H1 (cell line): ENCODE results near the gene NUDT6. TPM values are rescaled to one million over a fixed set of nuclear protein-coding genes. Genes with fewer than 3 reads are reported as not detected.

Experiments
- EP300 ChIP-seq, 2 experiments: IDR thresholded peaks; 1 replicate in 1 of 2; 2 replicates in 1 of 2; pipeline ENCODE4 v1.6.1; 2011 to 2012; ENCODE audit warnings: low read depth in 2 of 2, low read length in 2 of 2, mild to moderate bottlenecking in 2 of 2, borderline replicate concordance in 1 of 2, inconsistent platforms in 1 of 2, moderate library complexity in 1 of 2
- TCF12 ChIP-seq: IDR thresholded peaks from 2 replicates; pipeline ENCODE4 v1.6.1; 2011; ENCODE audit warnings: low read depth, mild to moderate bottlenecking, low read length
- polyA plus RNA-seq, 7 experiments: library from polyadenylated mRNA; depleted of rRNA in 3 of 7; stranded (reverse) in 5 of 7; unstranded in 2 of 7; fragments of >200 nt in 5 of 7; fragments of 200-250 nt in 2 of 7; gene quantifications; 1 replicate in 5 of 7; 2 replicates in 1 of 7; 4 replicates in 1 of 7; pipeline versions ENCODE4 v1.2.1 to v1.2.3, GENCODE V29; 2011 to 2013; ENCODE audit warnings: missing spikeins in 2 of 7, mixed read lengths in 2 of 7
- total RNA-seq: library from RNA; stranded (reverse); fragmentation: NEBNext Ultra II Directional; extraction: Animal tissue kit (Norgen Biotek cat#: 25700); gene quantifications from 2 replicates; pipeline ENCODE4 v1.2.1, GENCODE V29; 2021
- TF ChIP-seq, protein P1 (sequence below): fragments of 300-600 bp; sonication (generic); IDR thresholded peaks from 2 replicates; pipeline ENCODE4 v1.7.1; 2012; ENCODE audit warnings: low read length, moderate library complexity, mild to moderate bottlenecking, inconsistent platforms; ENCODE audit not compliant: insufficient replicate concordance

The NUDT6 gene
- total and polyA plus RNA-seq, 2 of the 8 experiments (the other 6 are each of a cell fraction or from before 2014, with no cell fraction given), result 5.0 to 12.4 TPM

DNA sequence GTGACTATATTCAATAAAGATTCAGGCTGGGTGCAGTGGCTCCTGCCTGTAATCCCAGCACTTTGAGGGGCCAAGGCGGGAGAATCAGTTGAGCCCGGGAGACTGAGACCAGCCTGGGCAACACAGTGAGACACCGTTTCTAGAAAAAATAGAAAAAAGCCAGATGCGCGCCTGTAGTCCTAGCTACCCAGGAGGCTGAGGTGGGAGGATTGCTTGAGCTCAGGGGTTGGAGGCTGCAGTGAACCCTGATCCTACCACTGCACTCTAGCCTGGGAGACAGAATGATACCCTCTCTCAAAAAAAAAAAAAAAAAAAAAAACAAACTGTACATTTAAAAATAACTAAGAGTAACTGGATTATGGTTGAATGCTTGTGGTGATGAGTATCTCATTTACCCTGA lies 1.1 kb downstream of the NUDT6 start (continued):
- TF ChIP-seq, protein P1, sequence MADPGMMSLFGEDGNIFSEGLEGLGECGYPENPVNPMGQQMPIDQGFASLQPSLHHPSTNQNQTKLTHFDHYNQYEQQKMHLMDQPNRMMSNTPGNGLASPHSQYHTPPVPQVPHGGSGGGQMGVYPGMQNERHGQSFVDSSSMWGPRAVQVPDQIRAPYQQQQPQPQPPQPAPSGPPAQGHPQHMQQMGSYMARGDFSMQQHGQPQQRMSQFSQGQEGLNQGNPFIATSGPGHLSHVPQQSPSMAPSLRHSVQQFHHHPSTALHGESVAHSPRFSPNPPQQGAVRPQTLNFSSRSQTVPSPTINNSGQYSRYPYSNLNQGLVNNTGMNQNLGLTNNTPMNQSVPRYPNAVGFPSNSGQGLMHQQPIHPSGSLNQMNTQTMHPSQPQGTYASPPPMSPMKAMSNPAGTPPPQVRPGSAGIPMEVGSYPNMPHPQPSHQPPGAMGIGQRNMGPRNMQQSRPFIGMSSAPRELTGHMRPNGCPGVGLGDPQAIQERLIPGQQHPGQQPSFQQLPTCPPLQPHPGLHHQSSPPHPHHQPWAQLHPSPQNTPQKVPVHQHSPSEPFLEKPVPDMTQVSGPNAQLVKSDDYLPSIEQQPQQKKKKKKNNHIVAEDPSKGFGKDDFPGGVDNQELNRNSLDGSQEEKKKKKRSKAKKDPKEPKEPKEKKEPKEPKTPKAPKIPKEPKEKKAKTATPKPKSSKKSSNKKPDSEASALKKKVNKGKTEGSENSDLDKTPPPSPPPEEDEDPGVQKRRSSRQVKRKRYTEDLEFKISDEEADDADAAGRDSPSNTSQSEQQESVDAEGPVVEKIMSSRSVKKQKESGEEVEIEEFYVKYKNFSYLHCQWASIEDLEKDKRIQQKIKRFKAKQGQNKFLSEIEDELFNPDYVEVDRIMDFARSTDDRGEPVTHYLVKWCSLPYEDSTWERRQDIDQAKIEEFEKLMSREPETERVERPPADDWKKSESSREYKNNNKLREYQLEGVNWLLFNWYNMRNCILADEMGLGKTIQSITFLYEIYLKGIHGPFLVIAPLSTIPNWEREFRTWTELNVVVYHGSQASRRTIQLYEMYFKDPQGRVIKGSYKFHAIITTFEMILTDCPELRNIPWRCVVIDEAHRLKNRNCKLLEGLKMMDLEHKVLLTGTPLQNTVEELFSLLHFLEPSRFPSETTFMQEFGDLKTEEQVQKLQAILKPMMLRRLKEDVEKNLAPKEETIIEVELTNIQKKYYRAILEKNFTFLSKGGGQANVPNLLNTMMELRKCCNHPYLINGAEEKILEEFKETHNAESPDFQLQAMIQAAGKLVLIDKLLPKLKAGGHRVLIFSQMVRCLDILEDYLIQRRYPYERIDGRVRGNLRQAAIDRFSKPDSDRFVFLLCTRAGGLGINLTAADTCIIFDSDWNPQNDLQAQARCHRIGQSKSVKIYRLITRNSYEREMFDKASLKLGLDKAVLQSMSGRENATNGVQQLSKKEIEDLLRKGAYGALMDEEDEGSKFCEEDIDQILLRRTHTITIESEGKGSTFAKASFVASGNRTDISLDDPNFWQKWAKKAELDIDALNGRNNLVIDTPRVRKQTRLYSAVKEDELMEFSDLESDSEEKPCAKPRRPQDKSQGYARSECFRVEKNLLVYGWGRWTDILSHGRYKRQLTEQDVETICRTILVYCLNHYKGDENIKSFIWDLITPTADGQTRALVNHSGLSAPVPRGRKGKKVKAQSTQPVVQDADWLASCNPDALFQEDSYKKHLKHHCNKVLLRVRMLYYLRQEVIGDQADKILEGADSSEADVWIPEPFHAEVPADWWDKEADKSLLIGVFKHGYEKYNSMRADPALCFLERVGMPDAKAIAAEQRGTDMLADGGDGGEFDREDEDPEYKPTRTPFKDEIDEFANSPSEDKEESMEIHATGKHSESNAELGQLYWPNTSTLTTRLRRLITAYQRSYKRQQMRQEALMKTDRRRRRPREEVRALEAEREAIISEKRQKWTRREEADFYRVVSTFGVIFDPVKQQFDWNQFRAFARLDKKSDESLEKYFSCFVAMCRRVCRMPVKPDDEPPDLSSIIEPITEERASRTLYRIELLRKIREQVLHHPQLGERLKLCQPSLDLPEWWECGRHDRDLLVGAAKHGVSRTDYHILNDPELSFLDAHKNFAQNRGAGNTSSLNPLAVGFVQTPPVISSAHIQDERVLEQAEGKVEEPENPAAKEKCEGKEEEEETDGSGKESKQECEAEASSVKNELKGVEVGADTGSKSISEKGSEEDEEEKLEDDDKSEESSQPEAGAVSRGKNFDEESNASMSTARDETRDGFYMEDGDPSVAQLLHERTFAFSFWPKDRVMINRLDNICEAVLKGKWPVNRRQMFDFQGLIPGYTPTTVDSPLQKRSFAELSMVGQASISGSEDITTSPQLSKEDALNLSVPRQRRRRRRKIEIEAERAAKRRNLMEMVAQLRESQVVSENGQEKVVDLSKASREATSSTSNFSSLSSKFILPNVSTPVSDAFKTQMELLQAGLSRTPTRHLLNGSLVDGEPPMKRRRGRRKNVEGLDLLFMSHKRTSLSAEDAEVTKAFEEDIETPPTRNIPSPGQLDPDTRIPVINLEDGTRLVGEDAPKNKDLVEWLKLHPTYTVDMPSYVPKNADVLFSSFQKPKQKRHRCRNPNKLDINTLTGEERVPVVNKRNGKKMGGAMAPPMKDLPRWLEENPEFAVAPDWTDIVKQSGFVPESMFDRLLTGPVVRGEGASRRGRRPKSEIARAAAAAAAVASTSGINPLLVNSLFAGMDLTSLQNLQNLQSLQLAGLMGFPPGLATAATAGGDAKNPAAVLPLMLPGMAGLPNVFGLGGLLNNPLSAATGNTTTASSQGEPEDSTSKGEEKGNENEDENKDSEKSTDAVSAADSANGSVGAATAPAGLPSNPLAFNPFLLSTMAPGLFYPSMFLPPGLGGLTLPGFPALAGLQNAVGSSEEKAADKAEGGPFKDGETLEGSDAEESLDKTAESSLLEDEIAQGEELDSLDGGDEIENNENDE, result no peak
- TF ChIP-seq EP300 (IDR thresholded peaks at IDR 0.05; ENCODE audit: borderline replicate concordance in 1 of 2, low read depth in 2 of 2, low read length in 2 of 2) (no peak), TCF12 (no peak)
